ENCODE data around the gene HCN4.

Gene HCN4

GRCh38 chr15:73326157-73326556 lies 42.6 kb downstream of the HCN4 start:
- Histone ChIP-seq H2BK15ac (replicated peaks; ENCODE audit: low read depth) (no peak overlapping the region), H3K4me1 (ENCODE audit: control insufficient read depth, low read depth, low read length) (no peaks in the 10 kb centered on the region), H3K56ac (ENCODE audit: low read length) (no peak overlapping the region), H2BK120ac (ENCODE audit: low read depth, low read length) (no peak overlapping the region), H3K79me2 (ENCODE audit: control insufficient read depth, insufficient read depth, low read length) (no peaks in the 10 kb centered on the region), H3K79me1 (ENCODE audit: low read length) (no peaks in the 10 kb centered on the region), H3K36me3 (ENCODE audit: control insufficient read depth, insufficient read depth, low read length) (no peaks in the 10 kb centered on the region), H3K27me3 (ENCODE audit: insufficient read depth, low read length, poor library complexity) (no peaks in the 10 kb centered on the region), H4K5ac (ENCODE audit: low read length) (no peak overlapping the region), H4K8ac (ENCODE audit: low read depth, low read length) (no peak overlapping the region), H3K23ac (ENCODE audit: low read length) (no peak overlapping the region), H2BK5ac (ENCODE audit: low read length) (no peak overlapping the region), H3K18ac (ENCODE audit: low read length) (no peak overlapping the region), H3K4me2 (ENCODE audit: low read length) (no peak overlapping the region), H3K4me3 (ENCODE audit: low read length) (no peak overlapping the region), H3K4ac (ENCODE audit: low read depth, low read length) (no peak overlapping the region), H3K27ac (ENCODE audit: low read depth, low read length) (no peak overlapping the region), H3K9ac (ENCODE audit: low read length) (no peak overlapping the region), H2AK5ac (ENCODE audit: low read length) (no peak overlapping the region)
- no CpG with 5 or more reads among the region's 4 CpGs for WGBS (ENCODE audit: extremely low coverage, insufficient coverage, low lambda C conversion rate)
- DNase-seq, result peak; percentile 3

GRCh38 chr15:73325191-73325861 lies 43.4 kb downstream of the HCN4 start:
- Histone ChIP-seq H2BK15ac (replicated peaks; ENCODE audit: low read depth) (no peak overlapping the region), H3K79me2 (ENCODE audit: control insufficient read depth, insufficient read depth, low read length) (no peaks in the 10 kb centered on the region), H3K4me2 (ENCODE audit: low read length) (no peak overlapping the region), H3K27me3 (ENCODE audit: insufficient read depth, low read length, poor library complexity) (no peaks in the 10 kb centered on the region), H3K27ac (ENCODE audit: low read depth, low read length) (no peak overlapping the region), H4K5ac (ENCODE audit: low read length) (no peak overlapping the region), H2BK120ac (ENCODE audit: low read depth, low read length) (no peak overlapping the region), H3K4me1 (ENCODE audit: control insufficient read depth, low read depth, low read length) (no peaks in the 10 kb centered on the region), H2AK5ac (ENCODE audit: low read length) (no peak overlapping the region), H3K36me3 (ENCODE audit: control insufficient read depth, insufficient read depth, low read length) (no peaks in the 10 kb centered on the region), H4K8ac (ENCODE audit: low read depth, low read length) (no peak overlapping the region), H3K4me3 (ENCODE audit: low read length) (no peak overlapping the region), H2BK5ac (ENCODE audit: low read length) (no peak overlapping the region), H3K9ac (ENCODE audit: low read length) (no peak overlapping the region), H3K18ac (ENCODE audit: low read length) (no peak overlapping the region), H3K56ac (ENCODE audit: low read length) (peak overlapping the region; percentile 6), H3K79me1 (ENCODE audit: low read length) (no peaks in the 10 kb centered on the region), H3K23ac (ENCODE audit: low read length) (no peak overlapping the region), H3K4ac (ENCODE audit: low read depth, low read length) (no peak overlapping the region)
- peak; percentile 51 for DNase-seq
- no CpG with 5 or more reads among the region's 29 CpGs for WGBS (ENCODE audit: extremely low coverage, insufficient coverage, low lambda C conversion rate)

- no peak overlapping the region for H3K4me2 ChIP-seq (ENCODE audit: low read length)
- no peaks in the 10 kb centered on the region for H3K79me2 ChIP-seq (ENCODE audit: control insufficient read depth, insufficient read depth, low read length)
- H3K4ac ChIP-seq (ENCODE audit: low read depth, low read length), result no peak overlapping the region
- H2BK5ac ChIP-seq (ENCODE audit: low read length), result no peak overlapping the region
- H3K23ac ChIP-seq (ENCODE audit: low read length), result no peak overlapping the region
- H2BK15ac ChIP-seq (replicated peaks; ENCODE audit: low read depth), result no peak overlapping the region
- no peak overlapping the region for H3K27ac ChIP-seq (ENCODE audit: low read depth, low read length)
- H4K8ac ChIP-seq (ENCODE audit: low read depth, low read length), result no peak overlapping the region
- H3K27me3 ChIP-seq (ENCODE audit: insufficient read depth, low read length, poor library complexity), result no peaks in the 10 kb centered on the region
- no peak overlapping the region for H3K18ac ChIP-seq (ENCODE audit: low read length)
- no peaks in the 10 kb centered on the region for H3K79me1 ChIP-seq (ENCODE audit: low read length)
- H3K4me3 ChIP-seq (ENCODE audit: low read length), result no peak overlapping the region
- H3K56ac ChIP-seq (ENCODE audit: low read length), result no peak overlapping the region
- H3K9ac ChIP-seq (ENCODE audit: low read length), result no peak overlapping the region
- H4K5ac ChIP-seq (ENCODE audit: low read length), result no peak overlapping the region
- no peak overlapping the region for H2BK120ac ChIP-seq (ENCODE audit: low read depth, low read length)
- no peaks in the 10 kb centered on the region for H3K4me1 ChIP-seq (ENCODE audit: control insufficient read depth, low read depth, low read length)
- no CpG with 5 or more reads among the region's 16 CpGs for WGBS (ENCODE audit: extremely low coverage, insufficient coverage, low lambda C conversion rate)
- no peaks in the 10 kb centered on the region for H3K36me3 ChIP-seq (ENCODE audit: control insufficient read depth, insufficient read depth, low read length)
- no peak overlapping the region for H2AK5ac ChIP-seq (ENCODE audit: low read length)
- DNase-seq, result no peak
Measured at GRCh38 chr15:73324496-73325170, 44.1 kb downstream of the HCN4 start.

GRCh38 chr15:73323956-73324355 lies 44.8 kb downstream of the HCN4 start:
- no peak overlapping the region for H2BK5ac ChIP-seq (ENCODE audit: low read length)
- H3K79me1 ChIP-seq (ENCODE audit: low read length), result no peaks in the 10 kb centered on the region
- no peak overlapping the region for H3K4me3 ChIP-seq (ENCODE audit: low read length)
- DNase-seq, result no peak
- no peak overlapping the region for H4K8ac ChIP-seq (ENCODE audit: low read depth, low read length)
- no peaks in the 10 kb centered on the region for H3K27me3 ChIP-seq (ENCODE audit: insufficient read depth, low read length, poor library complexity)
- no peak overlapping the region for H2BK120ac ChIP-seq (ENCODE audit: low read depth, low read length)
- H3K27ac ChIP-seq (ENCODE audit: low read depth, low read length), result no peak overlapping the region
- H4K5ac ChIP-seq (ENCODE audit: low read length), result no peak overlapping the region
- no peak overlapping the region for H2BK15ac ChIP-seq (replicated peaks; ENCODE audit: low read depth)
- no peaks in the 10 kb centered on the region for H3K79me2 ChIP-seq (ENCODE audit: control insufficient read depth, insufficient read depth, low read length)
- H3K4me1 ChIP-seq (ENCODE audit: control insufficient read depth, low read depth, low read length), result no peaks in the 10 kb centered on the region
- no peak overlapping the region for H3K23ac ChIP-seq (ENCODE audit: low read length)
- H2AK5ac ChIP-seq (ENCODE audit: low read length), result no peak overlapping the region
- H3K36me3 ChIP-seq (ENCODE audit: control insufficient read depth, insufficient read depth, low read length), result no peaks in the 10 kb centered on the region
- no peak overlapping the region for H3K4ac ChIP-seq (ENCODE audit: low read depth, low read length)
- H3K18ac ChIP-seq (ENCODE audit: low read length), result no peak overlapping the region
- no peak overlapping the region for H3K9ac ChIP-seq (ENCODE audit: low read length)
- no peak overlapping the region for H3K4me2 ChIP-seq (ENCODE audit: low read length)
- H3K56ac ChIP-seq (ENCODE audit: low read length), result no peak overlapping the region
- no CpG with 5 or more reads among the region's 16 CpGs for WGBS (ENCODE audit: extremely low coverage, insufficient coverage, low lambda C conversion rate)

- H2AK5ac ChIP-seq (ENCODE audit: low read length), result no peak overlapping the region
- H3K27ac ChIP-seq (ENCODE audit: low read depth, low read length), result no peak overlapping the region
- no peaks in the 10 kb centered on the region for H3K79me2 ChIP-seq (ENCODE audit: control insufficient read depth, insufficient read depth, low read length)
- no peaks in the 10 kb centered on the region for H3K27me3 ChIP-seq (ENCODE audit: insufficient read depth, low read length, poor library complexity)
- H2BK5ac ChIP-seq (ENCODE audit: low read length), result no peak overlapping the region
- DNase-seq, result no peak
- no peak overlapping the region for H3K23ac ChIP-seq (ENCODE audit: low read length)
- H3K4me3 ChIP-seq (ENCODE audit: low read length), result no peak overlapping the region
- no peak overlapping the region for H3K56ac ChIP-seq (ENCODE audit: low read length)
- no CpG with 5 or more reads among the region's 30 CpGs for WGBS (ENCODE audit: extremely low coverage, insufficient coverage, low lambda C conversion rate)
- no peaks in the 10 kb centered on the region for H3K36me3 ChIP-seq (ENCODE audit: control insufficient read depth, insufficient read depth, low read length)
- no peak overlapping the region for H2BK120ac ChIP-seq (ENCODE audit: low read depth, low read length)
- no peak overlapping the region for H3K9ac ChIP-seq (ENCODE audit: low read length)
- no peak overlapping the region for H3K4me2 ChIP-seq (ENCODE audit: low read length)
- no peak overlapping the region for H4K8ac ChIP-seq (ENCODE audit: low read depth, low read length)
- H2BK15ac ChIP-seq (replicated peaks; ENCODE audit: low read depth), result no peak overlapping the region
- no peak overlapping the region for H3K4ac ChIP-seq (ENCODE audit: low read depth, low read length)
- no peak overlapping the region for H4K5ac ChIP-seq (ENCODE audit: low read length)
- no peak overlapping the region for H3K18ac ChIP-seq (ENCODE audit: low read length)
- no peaks in the 10 kb centered on the region for H3K4me1 ChIP-seq (ENCODE audit: control insufficient read depth, low read depth, low read length)
- H3K79me1 ChIP-seq (ENCODE audit: low read length), result no peaks in the 10 kb centered on the region
Measured at GRCh38 chr15:73323374-73323955, 45.3 kb downstream of the HCN4 start.

Measured in mesendoderm (in vitro differentiated cells).